Measurements from ENCODE around the gene PDE3A.

The PDE3A gene

GRCh38 chr12:20653871-20654270 is 285.5 kb downstream of the PDE3A start:
- no peak for DNase-seq
- intact Hi-C loops (cut with DNase I) = no loop called here

GRCh38 chr12:20656600-20656999 is 288.3 kb downstream of the PDE3A start:
- DNase-seq = no peak
- intact Hi-C loops (cut with DNase I) = no loop called here

- no peak for DNase-seq
- intact Hi-C loops (cut with DNase I) = no loop called here
Observed at GRCh38 chr12:20657496-20657895, 289.2 kb downstream of the PDE3A start.

- intact Hi-C loops (cut with DNase I) = no loop called here
Observed at GRCh38 chr12:20681334-20681733, 313.0 kb downstream of the PDE3A start.

DNA sequence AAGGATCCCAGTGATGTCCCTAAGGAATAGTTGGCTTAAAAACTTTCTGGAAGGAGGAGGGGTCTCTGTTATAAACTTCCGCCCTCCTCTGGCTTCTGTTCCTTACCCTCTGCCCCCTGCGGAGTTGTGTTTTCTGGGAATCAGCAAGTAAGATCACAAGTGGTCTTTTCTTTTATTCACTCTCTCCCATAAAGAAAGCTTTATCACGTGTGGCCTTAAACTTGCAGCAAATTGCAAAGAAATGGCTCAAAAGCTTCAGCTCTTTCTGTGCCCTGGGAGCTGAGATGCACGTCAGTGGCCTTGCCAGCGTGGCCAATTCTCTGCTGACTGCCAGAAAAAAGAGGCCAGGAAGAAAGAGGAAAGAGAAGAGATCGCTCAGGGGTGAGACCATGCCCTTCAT is 326.9 kb downstream of the PDE3A start, which contains the start of gene SLCO1C1:
TSS of gene SLCO1C1 (plus strand) at position 101 of the 400 bp plus-strand sequence. CDS start 4,245 bp downstream, outside the sequence.
- peak in 3 of 10 donors; percentile 20 to 52 (median 40) for DNase-seq
- intact Hi-C loops (cut with DNase I) = no loop called here

More at GRCh38 chr12:20681334-20681733, 313.0 kb downstream of the PDE3A start:
- DNase-seq = peak in 1 of 10 donors; percentile 30

GRCh38 chr12:20696181-20696905 is 328.0 kb downstream of the PDE3A start:
- peak in 4 of 10 donors; percentile 7 to 40 (median 18) for DNase-seq
- intact Hi-C loops (cut with DNase I) = no loop called here

GRCh38 chr12:20701106-20701505 is 332.8 kb downstream of the PDE3A start:
- intact Hi-C loops (cut with DNase I) = no loop called here
- no peak for DNase-seq

DNA sequence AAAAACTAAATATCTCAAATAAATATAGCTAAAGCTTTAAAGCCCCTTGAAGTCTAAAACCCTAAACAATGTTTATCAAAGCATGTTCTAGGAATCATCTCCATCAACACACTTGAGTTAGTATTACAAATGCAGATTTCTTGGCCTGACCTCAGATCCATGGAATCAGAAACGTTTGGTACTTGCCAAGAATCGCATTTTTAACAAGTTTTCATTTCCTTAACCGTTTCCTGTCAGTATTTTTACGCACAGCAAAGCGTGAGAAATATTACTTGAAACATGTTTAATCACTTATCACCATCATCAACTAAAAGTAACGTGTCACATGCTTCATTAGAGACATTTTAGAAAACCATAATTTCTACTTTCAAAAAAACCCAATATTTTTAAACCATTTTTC is 336.5 kb downstream of the PDE3A start:
- DNase-seq = no peak
- intact Hi-C loops (cut with DNase I) = no loop called here

- intact Hi-C loops (cut with DNase I) = no loop called here
- DNase-seq = no peak
Observed at GRCh38 chr12:20711846-20712245, 343.5 kb downstream of the PDE3A start.

- no peak for DNase-seq
- intact Hi-C loops (cut with DNase I) = no loop called here
Observed at GRCh38 chr12:20716037-20716436, 347.7 kb downstream of the PDE3A start.

GRCh38 chr12:20716985-20717384 is 348.6 kb downstream of the PDE3A start:
- intact Hi-C loops (cut with DNase I) = no loop called here
- no peak for DNase-seq

DNA sequence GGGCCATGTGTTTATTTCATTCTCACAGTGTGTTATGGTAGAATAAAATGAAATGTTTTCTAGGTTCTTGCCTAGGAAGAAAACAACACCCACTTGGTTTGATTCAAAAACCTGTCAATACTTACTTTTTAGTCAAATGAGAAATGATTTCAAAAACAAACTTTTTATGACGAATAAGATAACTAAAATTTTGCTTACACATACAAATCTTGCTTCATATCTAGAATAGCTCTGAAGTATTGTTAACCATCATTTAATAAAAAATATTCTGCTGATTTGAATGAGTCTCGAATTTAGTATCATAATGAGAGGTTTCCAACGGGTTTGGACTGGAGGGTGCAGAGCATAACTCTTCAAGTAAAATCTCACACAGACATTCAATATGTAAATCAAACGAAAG is 350.0 kb downstream of the PDE3A start:
- intact Hi-C loops (cut with DNase I) = no loop called here
- no peak for DNase-seq

DNA sequence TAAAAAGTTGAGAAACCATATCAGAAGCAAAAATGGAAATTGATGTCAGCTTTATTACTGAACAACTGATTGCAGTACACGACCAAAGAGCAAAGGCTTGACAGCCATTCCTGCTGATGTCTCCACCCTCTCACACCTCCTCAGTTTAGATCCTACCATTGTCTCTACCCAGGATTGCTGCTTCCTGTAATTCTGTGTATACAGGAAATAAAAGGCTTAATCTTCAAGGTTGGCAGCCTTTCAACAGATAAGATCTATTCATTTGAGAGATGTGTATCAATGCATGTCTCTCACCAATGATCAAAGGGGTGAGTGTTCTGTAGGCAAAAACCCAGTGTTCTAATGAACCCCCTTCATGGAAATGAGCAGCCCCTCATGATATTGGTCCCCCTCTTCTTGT is 353.8 kb downstream of the PDE3A start:
- intact Hi-C loops (cut with DNase I) = no loop called here
- DNase-seq = no peak

- DNase-seq = no peak
- intact Hi-C loops (cut with DNase I) = no loop called here
Observed at GRCh38 chr12:20731274-20731673, 362.9 kb downstream of the PDE3A start.
